HUES6 (cell line): ENCODE results near the gene REV3L.
A peak's percentile ranks its signal among the peaks of the same experiment; 100 is the strongest.

Experiments
- H3K27ac ChIP-seq: 2 replicates; pipeline ENCODE4 v1.7.0; 2013; ENCODE audit warnings: low read depth, mild to moderate bottlenecking, low read length, inconsistent platforms
- H3K27me3 ChIP-seq: 2 replicates; pipeline ENCODE4 v1.6.1; 2013; ENCODE audit warnings: low read length; ENCODE audit not compliant: control insufficient read depth, insufficient read depth
- H3K36me3 ChIP-seq: 2 replicates; pipeline ENCODE4 v1.6.1; 2013; ENCODE audit warnings: low read length; ENCODE audit not compliant: control insufficient read depth, insufficient read depth
- H3K4me1 ChIP-seq: 2 replicates; pipeline ENCODE4 v1.6.1; 2013; ENCODE audit warnings: low read length; ENCODE audit not compliant: control insufficient read depth, insufficient read depth
- H3K4me3 ChIP-seq: 2 replicates; pipeline ENCODE4 v1.5.1; 2013; ENCODE audit warnings: low read depth, low read length
- H3K9ac ChIP-seq: one replicate; pipeline ENCODE4 v1.6.1; 2013; ENCODE audit warnings: mild to moderate bottlenecking, low read length
- H3K9me3 ChIP-seq: 2 replicates; pipeline ENCODE4 v1.6.1; 2013; ENCODE audit warnings: low read depth, low read length; ENCODE audit not compliant: control insufficient read depth, insufficient read depth

Gene REV3L

DNA sequence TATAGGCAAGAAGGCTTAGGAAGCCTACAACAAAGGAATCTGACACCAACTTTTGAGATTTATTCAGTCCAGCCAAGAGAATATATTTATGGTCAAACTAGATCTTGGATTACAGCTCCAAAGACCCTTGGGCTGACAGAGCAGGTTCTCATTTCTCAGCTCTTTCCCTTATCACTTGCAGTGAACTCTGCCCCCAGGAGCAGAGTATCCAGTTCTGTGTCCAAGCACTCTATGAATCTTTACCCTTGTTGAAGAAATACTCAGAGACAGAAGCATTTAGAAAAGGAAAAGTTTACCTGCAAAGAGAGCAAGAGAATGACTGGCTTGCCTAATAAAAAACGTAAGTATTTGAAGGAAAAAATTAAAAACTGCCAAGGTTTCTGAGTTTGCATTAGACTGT is 205.2 kb downstream of the REV3L start:
- Histone ChIP-seq H3K9ac (no peak overlapping the region), H3K9me3 (peaks cover 18% of the 10 kb centered on the region), H3K36me3 (peaks cover 62% of the 10 kb centered on the region)

DNA sequence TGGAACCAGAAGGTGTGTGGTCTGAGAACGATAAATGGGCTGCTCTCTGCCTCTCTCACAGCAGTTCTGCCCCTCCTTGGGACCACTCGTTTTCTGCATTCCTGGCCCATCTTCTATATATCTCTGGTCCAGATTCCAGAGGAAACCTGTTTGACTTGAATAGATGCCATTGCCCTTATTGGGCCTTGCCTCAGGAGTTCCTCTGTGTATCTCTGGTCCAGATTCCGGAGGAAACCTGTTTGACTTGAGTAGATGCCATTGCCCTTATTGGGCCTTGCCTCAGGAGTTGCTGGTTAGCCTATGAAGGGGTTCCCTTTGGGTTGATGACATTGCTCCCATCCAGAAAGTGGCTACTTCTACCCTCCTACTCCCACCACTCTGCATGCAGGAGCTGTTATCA is 206.3 kb downstream of the REV3L start:
- Histone ChIP-seq H3K27me3 (no peaks in the 10 kb centered on the region), H3K4me3 (no peak overlapping the region), H3K27ac (no peak overlapping the region), H3K36me3 (peaks cover 59% of the 10 kb centered on the region), H3K9ac (no peak overlapping the region), H3K9me3 (peaks cover 9% of the 10 kb centered on the region; the same call in 1 of the 2 replicates), H3K4me1 (no peaks in the 10 kb centered on the region)

More for the DNA sequence above, 205.2 kb downstream of the REV3L start:
- H3K4me3 ChIP-seq, result no peak overlapping the region
- no peaks in the 10 kb centered on the region for H3K27me3 ChIP-seq
- no peaks in the 10 kb centered on the region for H3K4me1 ChIP-seq
- no peak overlapping the region for H3K27ac ChIP-seq

DNA sequence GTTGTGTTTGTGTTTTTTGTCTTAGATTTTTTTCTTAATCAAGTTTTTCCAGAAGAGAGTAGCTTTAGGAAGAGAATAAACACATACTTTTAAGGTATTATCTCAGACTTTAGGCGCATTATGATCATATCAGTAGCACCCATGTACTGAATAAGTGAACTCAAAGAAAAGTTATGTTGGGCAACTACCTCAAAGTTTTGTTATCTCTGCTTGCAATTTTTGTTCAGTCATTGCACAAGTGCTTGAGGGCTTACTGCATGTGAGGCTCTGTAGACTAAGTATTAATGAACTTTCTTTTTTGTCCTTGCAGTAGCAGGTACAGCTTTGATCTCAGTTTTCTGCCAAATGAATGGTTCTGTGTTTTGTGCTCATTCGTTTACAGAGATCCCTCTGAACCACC is 206.7 kb downstream of the REV3L start:
- H3K4me3 ChIP-seq, result no peak overlapping the region
- no peaks in the 10 kb centered on the region for H3K4me1 ChIP-seq
- peaks cover 59% of the 10 kb centered on the region for H3K36me3 ChIP-seq
- no peak overlapping the region for H3K9ac ChIP-seq
- H3K27ac ChIP-seq, result no peak overlapping the region
- H3K9me3 ChIP-seq, result peaks cover 8% of the 10 kb centered on the region; the same call in 1 of the 2 replicates
- H3K27me3 ChIP-seq, result no peaks in the 10 kb centered on the region

DNA sequence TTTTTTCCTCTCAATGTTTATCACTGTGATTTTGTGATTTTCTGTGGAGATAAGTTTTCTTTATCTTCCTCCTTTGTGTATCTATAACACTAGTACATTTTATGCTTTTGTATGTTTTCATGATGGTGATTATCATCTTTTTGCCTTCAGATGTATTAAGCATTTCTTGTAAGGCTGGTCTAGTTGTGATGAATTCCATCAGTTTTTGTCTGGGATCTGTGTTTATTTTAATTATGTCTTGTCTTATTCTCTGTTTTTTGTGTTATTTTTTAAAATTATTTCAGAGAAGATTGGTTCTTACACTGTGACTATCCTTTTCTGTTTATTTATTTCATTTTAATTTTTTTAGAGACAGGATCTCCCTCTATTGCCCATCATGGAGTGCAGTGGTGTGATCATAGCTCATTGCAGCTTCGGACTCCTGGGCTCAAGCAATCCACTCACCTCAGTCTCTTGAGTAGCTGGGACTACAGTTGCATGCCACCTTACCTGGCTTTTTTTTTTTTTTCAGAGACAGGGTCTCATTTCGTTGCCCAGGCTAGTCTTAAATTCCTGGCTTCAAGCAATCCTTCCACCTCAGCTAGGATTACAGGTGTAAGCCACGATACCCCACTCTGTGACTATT is 208.3 kb downstream of the REV3L start:
- no peak overlapping the region for H3K4me3 ChIP-seq
- no peaks in the 10 kb centered on the region for H3K27me3 ChIP-seq
- peaks cover 8% of the 10 kb centered on the region; the same call in 1 of the 2 replicates for H3K9me3 ChIP-seq
- no peaks in the 10 kb centered on the region for H3K4me1 ChIP-seq
- no peak overlapping the region for H3K27ac ChIP-seq
- peaks cover 53% of the 10 kb centered on the region for H3K36me3 ChIP-seq
- H3K9ac ChIP-seq, result no peak overlapping the region

DNA sequence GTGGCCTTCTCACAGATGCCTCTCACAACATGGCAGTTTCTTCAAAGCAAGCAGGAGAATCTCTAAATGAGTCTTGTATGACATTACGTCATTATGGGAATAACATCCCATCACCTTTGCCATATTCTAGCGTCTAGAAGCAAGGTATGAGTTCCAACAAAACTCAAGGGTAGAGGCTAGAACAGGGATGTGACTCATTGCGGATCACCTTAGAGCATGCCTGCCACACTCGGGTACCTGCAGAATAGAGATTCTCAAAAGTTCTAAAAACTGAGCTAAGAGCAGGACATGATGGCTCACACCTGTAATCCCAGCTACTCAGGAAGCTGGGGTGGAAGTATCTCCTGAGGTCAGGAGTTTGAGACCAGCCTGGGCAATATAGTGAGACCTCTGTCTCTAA is 212.9 kb downstream of the REV3L start:
- no peak overlapping the region for H3K27ac ChIP-seq
- no peaks in the 10 kb centered on the region for H3K27me3 ChIP-seq
- H3K36me3 ChIP-seq, result peaks cover 44% of the 10 kb centered on the region
- no peak overlapping the region for H3K9ac ChIP-seq
- H3K4me1 ChIP-seq, result no peaks in the 10 kb centered on the region
- peaks cover 2% of the 10 kb centered on the region; the same call in 1 of the 2 replicates for H3K9me3 ChIP-seq
- H3K4me3 ChIP-seq, result no peak overlapping the region

DNA sequence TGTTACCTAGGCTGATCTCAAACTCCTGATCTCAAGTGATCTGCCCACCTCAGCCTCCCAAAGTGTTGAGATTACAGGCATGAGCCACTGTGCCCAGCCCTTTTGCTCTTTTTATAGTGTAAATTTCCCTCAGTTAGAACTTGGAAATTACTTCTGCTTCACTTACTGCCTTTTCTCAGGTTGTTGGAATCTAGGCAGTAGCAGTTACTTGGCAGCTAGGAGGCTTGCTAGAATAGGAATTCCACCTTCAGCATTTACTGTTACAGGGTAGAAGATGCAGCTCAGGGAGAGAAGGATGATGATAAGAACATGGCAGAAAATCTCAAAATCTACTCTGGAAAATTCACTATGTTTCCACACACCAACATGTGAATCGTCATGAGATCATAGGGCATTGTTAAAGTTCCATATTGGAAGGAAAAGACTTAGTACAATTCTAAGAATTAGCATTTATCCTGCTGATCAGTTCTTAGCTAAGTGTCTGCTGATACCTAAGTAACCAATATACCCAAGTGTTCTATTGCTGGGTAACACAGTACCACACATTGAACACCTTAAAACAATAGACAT is 213.5 kb downstream of the REV3L start:
- peaks cover 41% of the 10 kb centered on the region for H3K36me3 ChIP-seq
- no peak overlapping the region for H3K9ac ChIP-seq
- no peaks in the 10 kb centered on the region for H3K9me3 ChIP-seq
- H3K4me1 ChIP-seq, result no peaks in the 10 kb centered on the region
- no peak overlapping the region for H3K4me3 ChIP-seq
- no peak overlapping the region for H3K27ac ChIP-seq
- no peaks in the 10 kb centered on the region for H3K27me3 ChIP-seq

DNA sequence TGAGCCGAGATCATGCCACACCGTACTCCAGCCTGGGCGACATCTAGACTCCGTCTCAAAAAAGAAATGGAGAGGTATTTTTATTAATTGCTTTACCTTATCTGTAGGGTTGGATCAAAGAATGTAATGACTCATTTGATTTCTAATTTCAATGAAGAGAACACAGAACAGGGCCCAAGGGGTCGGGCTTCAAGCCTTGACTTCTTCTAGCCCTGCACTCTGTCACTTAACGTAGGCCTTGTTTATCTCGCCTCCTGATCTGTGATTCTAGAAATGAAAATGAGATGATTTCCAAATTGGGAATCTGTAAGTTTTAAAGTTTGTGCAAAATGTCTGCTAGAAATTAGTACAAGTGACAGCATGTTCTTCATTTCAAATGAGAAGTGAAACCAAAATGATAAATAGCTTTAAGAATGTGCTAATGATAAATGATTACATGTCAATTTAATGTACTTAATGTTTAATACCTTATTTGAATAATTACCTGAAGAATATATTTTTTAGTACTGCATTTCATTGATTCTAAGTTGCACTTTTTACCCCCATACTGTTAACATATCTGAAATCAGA is 215.2 kb downstream of the REV3L start:
- H3K9ac ChIP-seq, result no peak overlapping the region
- H3K27me3 ChIP-seq, result no peaks in the 10 kb centered on the region
- no peaks in the 10 kb centered on the region for H3K4me1 ChIP-seq
- no peak overlapping the region for H3K27ac ChIP-seq
- H3K4me3 ChIP-seq, result no peak overlapping the region
- no peaks in the 10 kb centered on the region for H3K9me3 ChIP-seq
- H3K36me3 ChIP-seq, result peaks cover 47% of the 10 kb centered on the region

DNA sequence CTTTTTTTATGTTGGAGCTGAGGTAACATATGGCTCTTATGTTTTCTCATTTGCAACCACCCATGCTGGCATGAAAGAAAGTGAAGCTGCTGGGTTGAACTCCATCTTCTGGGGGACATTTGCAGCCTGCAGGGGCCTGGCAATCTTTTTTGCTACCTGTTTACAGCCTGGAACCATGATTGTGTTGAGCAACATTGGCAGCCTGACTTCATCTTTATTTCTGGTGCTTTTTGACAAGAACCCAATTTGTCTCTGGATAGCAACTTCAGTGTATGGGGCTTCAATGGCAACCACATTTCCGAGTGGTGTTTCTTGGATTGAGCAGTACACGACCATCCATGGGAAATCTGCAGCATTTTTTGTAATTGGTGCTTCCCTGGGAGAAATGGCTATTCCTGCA is 216.7 kb downstream of the REV3L start:
- H3K4me3 ChIP-seq, result no peak overlapping the region
- no peak overlapping the region for H3K9ac ChIP-seq
- H3K9me3 ChIP-seq, result no peaks in the 10 kb centered on the region
- H3K27ac ChIP-seq, result no peak overlapping the region
- H3K36me3 ChIP-seq, result peaks cover 47% of the 10 kb centered on the region
- no peaks in the 10 kb centered on the region for H3K27me3 ChIP-seq
- H3K4me1 ChIP-seq, result no peaks in the 10 kb centered on the region

DNA sequence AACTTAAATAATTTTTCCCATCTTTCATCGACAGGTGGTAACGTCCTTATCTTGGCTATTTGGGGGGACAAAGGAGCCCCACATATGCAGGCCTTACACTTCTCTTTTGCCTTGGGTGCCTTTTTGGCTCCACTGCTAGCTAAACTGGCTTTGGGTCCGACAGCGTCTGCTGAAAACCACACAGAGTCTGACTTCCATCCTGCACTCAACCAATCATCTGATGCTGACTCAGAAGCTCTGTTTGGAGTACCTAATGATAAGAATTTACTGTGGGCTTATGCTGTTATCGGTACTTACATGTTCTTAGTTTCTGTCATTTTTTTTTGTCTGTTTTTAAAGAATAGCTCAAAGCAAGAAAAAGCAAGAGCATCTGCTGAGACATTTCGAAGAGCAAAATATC is 217.2 kb downstream of the REV3L start:
- no peaks in the 10 kb centered on the region for H3K9me3 ChIP-seq
- H3K36me3 ChIP-seq, result peaks cover 47% of the 10 kb centered on the region
- H3K27ac ChIP-seq, result no peak overlapping the region
- no peak overlapping the region for H3K9ac ChIP-seq
- no peaks in the 10 kb centered on the region for H3K4me1 ChIP-seq
- H3K4me3 ChIP-seq, result no peak overlapping the region
- no peaks in the 10 kb centered on the region for H3K27me3 ChIP-seq

DNA sequence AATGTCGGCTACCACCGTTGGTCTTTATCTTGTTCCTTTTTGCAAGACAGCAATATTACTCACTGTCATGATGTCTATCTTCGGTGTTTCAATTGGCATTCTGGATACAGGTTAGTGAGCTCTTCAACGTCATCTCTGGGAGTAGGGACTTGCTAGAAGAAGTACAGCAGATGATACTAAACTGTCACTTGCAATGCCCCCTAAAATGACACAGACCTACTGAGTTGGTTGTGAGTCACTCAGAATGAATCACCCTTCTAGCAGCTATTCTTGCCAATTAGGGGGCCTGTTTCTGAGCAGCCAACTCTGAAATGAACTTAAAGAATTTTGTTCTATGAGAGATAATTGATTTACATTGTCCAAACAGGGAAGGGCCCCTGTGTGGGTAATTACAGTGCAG is 219.2 kb downstream of the REV3L start:
- Histone ChIP-seq H3K4me1 (peaks cover 3% of the 10 kb centered on the region; the same call in 1 of the 2 replicates), H3K27ac (no peak overlapping the region), H3K4me3 (no peak overlapping the region), H3K9ac (no peak overlapping the region), H3K9me3 (no peaks in the 10 kb centered on the region), H3K36me3 (peaks cover 37% of the 10 kb centered on the region), H3K27me3 (no peaks in the 10 kb centered on the region)

DNA sequence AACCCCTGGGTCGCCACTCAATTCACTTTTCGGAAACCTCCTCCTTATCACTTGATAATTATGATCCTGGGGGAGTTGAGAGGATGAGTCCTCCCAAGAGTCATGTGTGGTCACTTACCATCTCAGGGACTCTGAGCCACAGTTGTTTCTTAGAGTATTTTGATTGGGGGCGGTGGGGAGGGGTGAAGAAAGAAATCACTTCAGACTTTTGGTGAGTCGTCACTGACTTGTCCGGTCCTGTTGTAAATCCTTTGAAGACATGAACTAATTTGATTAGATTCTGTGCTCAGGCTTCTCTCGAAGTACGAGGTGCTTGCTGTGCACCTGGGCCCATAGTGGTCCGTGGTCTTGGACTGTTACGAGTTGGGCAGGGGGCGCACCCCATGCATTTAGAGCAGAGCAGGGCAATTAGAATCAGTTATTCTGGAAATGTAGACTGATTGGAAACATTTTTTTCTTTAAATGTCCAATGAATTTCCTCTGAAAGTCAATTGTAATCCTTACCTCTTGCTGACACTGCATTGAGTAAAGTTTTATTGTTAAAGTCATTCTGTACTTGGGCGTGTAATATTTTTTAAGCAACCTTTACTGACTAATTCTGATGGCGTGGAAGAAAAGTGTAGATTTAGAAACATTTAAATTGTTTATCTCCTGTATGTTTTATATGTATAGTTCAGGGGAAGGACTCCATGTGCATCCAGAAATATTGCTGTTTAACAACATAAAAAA is 222.3 kb downstream of the REV3L start:
- Histone ChIP-seq H3K9ac (no peak overlapping the region), H3K4me1 (peaks cover 24% of the 10 kb centered on the region), H3K4me3 (peak overlapping the region; percentile 84), H3K27me3 (no peaks in the 10 kb centered on the region), H3K36me3 (peaks cover 14% of the 10 kb centered on the region), H3K9me3 (no peaks in the 10 kb centered on the region), H3K27ac (no peak overlapping the region)
